BE2C (cell line): Measurements from ENCODE around the gene CFAP73.

Source experiments
- DNase-seq: peaks from one replicate; pipeline ENCODE4 v3.0.0-alpha.2; 2020
- H3K27me3 ChIP-seq: fragments of 250-450 bp; sonication (Bioruptor Pico); 2 replicates; pipeline ENCODE4 v1.5.1; 2020; ENCODE audit warnings: mild to moderate bottlenecking
- H3K36me3 ChIP-seq: fragments of 250-450 bp; sonication (Bioruptor Pico); 2 replicates; pipeline ENCODE4 v1.5.1; 2020; ENCODE audit warnings: mild to moderate bottlenecking
- H3K4me1 ChIP-seq: fragments of 250-450 bp; sonication (Bioruptor Pico); 2 replicates; pipeline ENCODE4 v1.5.1; 2020
- H3K4me3 ChIP-seq: 2 replicates; pipeline ENCODE4 v1.5.1; 2011; ENCODE audit warnings: low read depth, low read length
- H3K9me3 ChIP-seq: fragments of 250-450 bp; sonication (Bioruptor Pico); 2 replicates; pipeline ENCODE4 v1.5.1; 2020
- CTCF ChIP-seq: IDR thresholded peaks from 2 replicates; pipeline ENCODE4 v1.5.1; 2012; ENCODE audit warnings: mild to moderate bottlenecking, low read depth, low read length

Gene CFAP73

DNA sequence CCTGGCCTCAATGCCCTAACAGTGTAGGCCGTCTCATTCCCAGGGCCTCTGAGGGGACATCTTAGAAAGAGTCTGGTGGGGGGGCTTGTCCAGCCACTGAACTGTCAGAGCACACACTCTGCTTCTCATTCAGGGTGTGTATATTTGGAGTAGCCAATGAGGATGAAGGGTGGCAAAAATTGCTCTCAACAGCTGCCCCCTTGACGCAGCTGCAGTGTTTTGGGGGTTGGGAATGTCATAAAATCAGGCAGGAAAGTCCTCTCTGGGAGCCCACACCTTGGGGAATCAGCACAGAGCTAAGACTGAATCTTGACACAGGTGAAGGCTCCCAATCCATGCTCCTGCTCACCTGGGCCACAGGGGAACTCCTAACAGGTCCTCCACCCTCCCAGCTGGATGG is 15.5 kb upstream of the CFAP73 start:
- no peak for TF ChIP-seq CTCF
- peaks cover 6% of the 10 kb centered on the region for H3K4me1 ChIP-seq
- H3K36me3 ChIP-seq, result no peaks in the 10 kb centered on the region
- H3K4me3 ChIP-seq, result no peak overlapping the region
- no peaks in the 10 kb centered on the region; the same call in 1 of the 2 replicates for H3K27me3 ChIP-seq
- no peaks in the 10 kb centered on the region for H3K9me3 ChIP-seq
- no peak for DNase-seq

DNA sequence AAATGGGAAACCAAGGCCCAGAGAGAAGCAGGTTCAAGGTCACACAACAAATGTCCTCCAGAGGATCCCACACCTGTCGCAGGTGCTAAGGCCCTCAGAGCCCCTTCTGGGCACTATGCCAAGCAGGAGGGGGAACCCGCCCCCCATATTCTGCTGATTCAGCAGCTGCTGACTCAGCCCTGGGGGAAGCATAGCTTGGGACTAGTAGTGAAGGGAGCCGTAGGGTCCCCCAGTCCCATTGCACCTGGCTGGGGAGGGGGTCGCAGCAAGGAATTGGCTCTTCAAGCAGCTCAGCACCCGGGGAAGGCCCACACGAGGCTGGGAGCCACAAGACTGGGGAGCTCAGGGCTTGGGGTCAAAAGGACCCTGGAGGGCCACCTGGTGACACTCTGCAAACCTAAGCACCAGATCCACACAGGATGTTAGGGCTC is 15.0 kb upstream of the CFAP73 start:
- no peaks in the 10 kb centered on the region; the same call in 1 of the 2 replicates for H3K27me3 ChIP-seq
- no peak for TF ChIP-seq CTCF
- no peak for DNase-seq
- H3K36me3 ChIP-seq, result no peaks in the 10 kb centered on the region
- H3K4me1 ChIP-seq, result peaks cover 6% of the 10 kb centered on the region
- no peak overlapping the region for H3K4me3 ChIP-seq
- H3K9me3 ChIP-seq, result no peaks in the 10 kb centered on the region

GRCh38 chr12:113135178-113136127 is 14.1 kb upstream of the CFAP73 start, which contains the start of gene RASAL1:
Gene RASAL1 (minus strand): TSS chr12:113135761. CDS start chr12:113135462, 299 bp downstream.
- TF ChIP-seq CTCF, result peak; percentile 33; the same call in 1 of the 2 replicates
- peak; percentile 46 for DNase-seq
- no peaks in the 10 kb centered on the region for H3K36me3 ChIP-seq
- H3K9me3 ChIP-seq, result no peaks in the 10 kb centered on the region
- no peaks in the 10 kb centered on the region; the same call in 1 of the 2 replicates for H3K27me3 ChIP-seq
- no peak within 1 kb of the TSS; the same call in 1 of the 2 replicates for H3K4me3 ChIP-seq
- peaks cover 6% of the 10 kb centered on the region for H3K4me1 ChIP-seq

GRCh38 chr12:113136128-113136989 is 13.2 kb upstream of the CFAP73 start:
- no peak for DNase-seq
- no peaks in the 10 kb centered on the region for H3K9me3 ChIP-seq
- H3K27me3 ChIP-seq, result no peaks in the 10 kb centered on the region; the same call in 1 of the 2 replicates
- no peak for TF ChIP-seq CTCF
- peaks cover 6% of the 10 kb centered on the region for H3K4me1 ChIP-seq
- H3K4me3 ChIP-seq, result no peak overlapping the region
- H3K36me3 ChIP-seq, result no peaks in the 10 kb centered on the region

GRCh38 chr12:113136990-113137511 is 12.5 kb upstream of the CFAP73 start:
- no peak overlapping the region for H3K4me3 ChIP-seq
- no peaks in the 10 kb centered on the region; the same call in 1 of the 2 replicates for H3K27me3 ChIP-seq
- H3K9me3 ChIP-seq, result no peaks in the 10 kb centered on the region
- TF ChIP-seq CTCF, result no peak
- DNase-seq, result no peak
- H3K4me1 ChIP-seq, result peaks cover 6% of the 10 kb centered on the region
- no peaks in the 10 kb centered on the region for H3K36me3 ChIP-seq
